ENCODE results near the gene C19orf67.

C19orf67 gene

DNA sequence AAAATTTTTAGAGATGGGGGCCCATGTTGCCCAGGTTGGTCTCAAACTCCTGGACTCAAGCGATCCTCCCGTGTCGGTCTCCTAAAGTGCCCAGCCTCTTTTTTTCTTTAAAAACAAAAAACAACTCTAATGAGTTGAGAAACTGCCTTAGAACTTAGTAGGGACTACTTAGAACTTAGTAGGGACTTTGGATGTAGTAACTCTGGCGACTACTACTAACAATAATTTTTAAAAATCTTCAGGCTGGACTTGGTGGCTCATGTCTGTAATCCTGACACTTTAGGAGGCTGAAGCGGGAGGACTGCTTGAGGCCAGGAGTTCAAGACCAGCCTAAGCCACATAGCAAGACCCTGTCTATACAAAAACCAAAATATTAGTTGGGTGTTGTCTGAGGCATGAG is 515 bp upstream of the C19orf67 start:
- H3K4me3 ChIP-seq (replicated peaks; ENCODE audit: low read depth, low read length), result no peak overlapping the region
- DNase-seq (ENCODE audit: low read depth), result no peak
- TF ChIP-seq, protein P1, sequence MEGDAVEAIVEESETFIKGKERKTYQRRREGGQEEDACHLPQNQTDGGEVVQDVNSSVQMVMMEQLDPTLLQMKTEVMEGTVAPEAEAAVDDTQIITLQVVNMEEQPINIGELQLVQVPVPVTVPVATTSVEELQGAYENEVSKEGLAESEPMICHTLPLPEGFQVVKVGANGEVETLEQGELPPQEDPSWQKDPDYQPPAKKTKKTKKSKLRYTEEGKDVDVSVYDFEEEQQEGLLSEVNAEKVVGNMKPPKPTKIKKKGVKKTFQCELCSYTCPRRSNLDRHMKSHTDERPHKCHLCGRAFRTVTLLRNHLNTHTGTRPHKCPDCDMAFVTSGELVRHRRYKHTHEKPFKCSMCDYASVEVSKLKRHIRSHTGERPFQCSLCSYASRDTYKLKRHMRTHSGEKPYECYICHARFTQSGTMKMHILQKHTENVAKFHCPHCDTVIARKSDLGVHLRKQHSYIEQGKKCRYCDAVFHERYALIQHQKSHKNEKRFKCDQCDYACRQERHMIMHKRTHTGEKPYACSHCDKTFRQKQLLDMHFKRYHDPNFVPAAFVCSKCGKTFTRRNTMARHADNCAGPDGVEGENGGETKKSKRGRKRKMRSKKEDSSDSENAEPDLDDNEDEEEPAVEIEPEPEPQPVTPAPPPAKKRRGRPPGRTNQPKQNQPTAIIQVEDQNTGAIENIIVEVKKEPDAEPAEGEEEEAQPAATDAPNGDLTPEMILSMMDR (IDR thresholded peaks at IDR 0.05; ENCODE audit: low read length, missing control alignments), result no peak

- TF ChIP-seq, protein P1 (IDR thresholded peaks at IDR 0.05; ENCODE audit: low read length, missing control alignments), result no peak
- H3K4me3 ChIP-seq (replicated peaks; ENCODE audit: low read depth, low read length), result no peak overlapping the region
- no peak for DNase-seq (ENCODE audit: low read depth)
These were observed 3.0 kb downstream of the C19orf67 start for GRCh38 chr19:14082675-14082960.

GRCh38 chr19:14081797-14082674 is 3.5 kb downstream of the C19orf67 start:
- no peak for DNase-seq (ENCODE audit: low read depth)
- TF ChIP-seq, protein P1 (IDR thresholded peaks at IDR 0.05; ENCODE audit: low read length, missing control alignments), result no peak

GRCh38 chr19:14080887-14081796 is 4.4 kb downstream of the C19orf67 start:
- TF ChIP-seq, protein P1 (IDR thresholded peaks at IDR 0.05; ENCODE audit: low read length, missing control alignments), result no peak
- peak; percentile 100 for DNase-seq (ENCODE audit: low read depth)
- H3K4me3 ChIP-seq (replicated peaks; ENCODE audit: low read depth, low read length), result peak overlapping the region; percentile 81

More at GRCh38 chr19:14081797-14082674, 3.5 kb downstream of the C19orf67 start:
- peak overlapping the region; percentile 81 for H3K4me3 ChIP-seq (replicated peaks; ENCODE audit: low read depth, low read length)

- H3K4me3 ChIP-seq (replicated peaks; ENCODE audit: low read depth, low read length), result no peak overlapping the region
- DNase-seq (ENCODE audit: low read depth), result no peak
- TF ChIP-seq, protein P1 (IDR thresholded peaks at IDR 0.05; ENCODE audit: low read length, missing control alignments), result no peak
These were observed 7.2 kb downstream of the C19orf67 start for GRCh38 chr19:14078411-14078810.

DNA sequence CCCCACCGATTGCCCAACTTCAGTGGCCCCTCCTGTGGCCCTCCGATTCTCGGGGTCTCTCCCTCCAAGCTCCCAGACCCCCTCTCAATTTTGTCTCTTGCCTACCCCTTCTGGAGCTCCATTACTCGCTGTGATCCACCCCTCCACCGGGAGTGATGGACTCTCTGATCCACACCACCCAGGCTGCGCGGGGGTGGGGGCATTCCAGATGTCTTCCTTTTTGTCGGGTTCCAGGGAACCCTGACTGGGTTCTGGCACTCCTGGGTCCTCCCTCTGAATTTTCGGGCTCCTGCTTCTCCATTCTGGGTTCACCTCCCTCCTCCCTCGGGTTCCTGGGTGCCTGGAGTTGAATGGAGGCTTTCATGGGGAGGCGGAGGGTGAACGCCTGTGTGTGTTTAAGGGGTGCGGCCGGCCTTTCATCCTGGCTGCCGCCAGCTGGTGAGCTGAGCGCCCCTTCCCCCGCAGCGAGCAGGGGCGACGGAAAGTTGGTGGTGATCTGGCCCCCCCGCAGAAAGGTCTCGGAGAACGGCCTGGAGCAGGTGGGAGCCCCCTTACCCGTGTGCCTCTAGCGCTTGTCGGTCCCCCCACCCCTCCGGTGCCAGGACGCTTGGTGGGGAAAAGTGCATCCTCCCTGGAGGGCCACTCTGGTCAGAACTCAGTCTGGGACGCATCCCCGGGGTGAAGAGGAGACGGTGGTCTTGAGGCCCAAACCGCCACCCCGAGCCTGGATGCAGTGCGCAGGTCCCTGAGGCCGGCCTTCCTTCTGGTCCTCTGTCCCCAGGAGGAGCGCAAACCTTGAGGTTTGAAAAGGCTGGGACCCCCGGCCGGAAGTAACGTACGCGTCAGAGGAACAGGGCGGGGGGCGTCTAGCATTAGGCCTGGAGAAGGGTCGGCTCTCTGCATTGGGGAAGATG is 11.4 kb downstream of the C19orf67 start:
- TF ChIP-seq, protein P1 (IDR thresholded peaks at IDR 0.05; ENCODE audit: low read length, missing control alignments), result no peak
- peak overlapping the region; percentile 60 for H3K4me3 ChIP-seq (replicated peaks; ENCODE audit: low read depth, low read length)
- DNase-seq (ENCODE audit: low read depth), result no peak

All from fibroblast of pulmonary artery (primary cell).